ENCODE results near the gene PLEKHA1. TPM values are rescaled to one million over a fixed set of nuclear protein-coding genes. Genes with fewer than 3 reads are reported as not detected.

Gene PLEKHA1
- polyA plus RNA-seq, 3 donors = 5.5 to 14.9 (median 12.3) TPM

GRCh38 chr10:122357685-122358084, 16.8 kb upstream of the PLEKHA1 start:
- no peak overlapping the region for H3K4me3 ChIP-seq (replicated peaks in 1 of 3; ENCODE audit: low read depth in 2 of 3, low read length in 3 of 3)
- no peaks in the 10 kb centered on the region for H3K4me1 Mint-ChIP-seq
- DNase-seq = no peak
- no peak overlapping the region for H3K4me2 ChIP-seq (replicated peaks; ENCODE audit: extremely low read depth, low read length, poor library complexity, severe bottlenecking)
- H3K27ac ChIP-seq (ENCODE audit: low read depth in 1 of 2, low read length in 2 of 2) = no peak overlapping the region
- H2AFZ ChIP-seq (ENCODE audit: insufficient read depth, low read depth, low read length, poor library complexity, severe bottlenecking) = no peak overlapping the region
- H4K20me1 ChIP-seq (ENCODE audit: insufficient read depth, low read length) = no peaks in the 10 kb centered on the region
- 94% methylated on average over 2 of the region's 4 CpGs for WGBS (ENCODE audit: insufficient coverage)
- H3K4me3 Mint-ChIP-seq = no peak overlapping the region
- no peaks in the 10 kb centered on the region for H3K27me3 ChIP-seq (ENCODE audit: control insufficient read depth in 2 of 2, insufficient read depth in 2 of 2, low read length in 2 of 2)
- no peak overlapping the region for H3K27ac Mint-ChIP-seq
- no peaks in the 10 kb centered on the region for H3K4me1 ChIP-seq (ENCODE audit: control insufficient read depth in 1 of 2, insufficient read depth in 2 of 2, low read length in 2 of 2)
- no peak for TF ChIP-seq CTCF (IDR thresholded peaks at IDR 0.05)
- no peaks in the 10 kb centered on the region for H3K36me3 Mint-ChIP-seq
- H3K79me2 ChIP-seq (ENCODE audit: insufficient read depth, low read length) = no peaks in the 10 kb centered on the region
- no peaks in the 10 kb centered on the region for H3K36me3 ChIP-seq (replicated peaks in 1 of 2; ENCODE audit: control insufficient read depth in 1 of 2, insufficient read depth in 2 of 2, low read length in 2 of 2)
- no peak overlapping the region for H3K9ac ChIP-seq (ENCODE audit: insufficient read depth, low read length, poor library complexity, severe bottlenecking)
- intact Hi-C loops (cut with micrococcal nuclease) = no loop called here
- H3K9me3 Mint-ChIP-seq = peaks cover 0 to 16% (median 11%) of the 10 kb centered on the region in 7 donors
- peaks cover 3 to 12% (median 8%) of the 10 kb centered on the region in 3 donors for H3K27me3 Mint-ChIP-seq (ENCODE audit: low read depth in 3 of 3)
- no peaks in the 10 kb centered on the region for H3K9me3 ChIP-seq (replicated peaks in 1 of 2; ENCODE audit: control insufficient read depth in 1 of 2, insufficient read depth in 1 of 2, low read length in 2 of 2)

- H3K9me3 Mint-ChIP-seq = peaks cover 0 to 16% (median 11%) of the 10 kb centered on the region in 7 donors
- no peaks in the 10 kb centered on the region for H3K36me3 ChIP-seq (replicated peaks in 1 of 2; ENCODE audit: control insufficient read depth in 1 of 2, insufficient read depth in 2 of 2, low read length in 2 of 2)
Observed at GRCh38 chr10:122359621-122360020, 14.9 kb upstream of the PLEKHA1 start.

More at GRCh38 chr10:122359621-122360020, 14.9 kb upstream of the PLEKHA1 start:
- no peak overlapping the region for H3K4me3 Mint-ChIP-seq
- DNase-seq = no peak
- no peaks in the 10 kb centered on the region for H3K9me3 ChIP-seq (replicated peaks in 1 of 2; ENCODE audit: control insufficient read depth in 1 of 2, insufficient read depth in 1 of 2, low read length in 2 of 2)
- no peaks in the 10 kb centered on the region for H3K27me3 ChIP-seq (ENCODE audit: control insufficient read depth in 2 of 2, insufficient read depth in 2 of 2, low read length in 2 of 2)
- H3K4me3 ChIP-seq (replicated peaks in 1 of 3; ENCODE audit: low read depth in 2 of 3, low read length in 3 of 3) = no peak overlapping the region
- no CpG with 5 or more reads among the region's 2 CpGs for WGBS (ENCODE audit: insufficient coverage)
- TF ChIP-seq CTCF (IDR thresholded peaks at IDR 0.05) = no peak
- H3K27ac Mint-ChIP-seq = no peak overlapping the region
- H3K4me1 ChIP-seq (ENCODE audit: control insufficient read depth in 1 of 2, insufficient read depth in 2 of 2, low read length in 2 of 2) = no peaks in the 10 kb centered on the region
- H3K9ac ChIP-seq (ENCODE audit: insufficient read depth, low read length, poor library complexity, severe bottlenecking) = no peak overlapping the region
- no peak overlapping the region for H3K27ac ChIP-seq (ENCODE audit: low read depth in 1 of 2, low read length in 2 of 2)
- H3K36me3 Mint-ChIP-seq = no peaks in the 10 kb centered on the region
- H3K79me2 ChIP-seq (ENCODE audit: insufficient read depth, low read length) = no peaks in the 10 kb centered on the region
- intact Hi-C loops (cut with micrococcal nuclease) = no loop called here
- no peak overlapping the region for H3K4me2 ChIP-seq (replicated peaks; ENCODE audit: extremely low read depth, low read length, poor library complexity, severe bottlenecking)
- no peaks in the 10 kb centered on the region for H3K4me1 Mint-ChIP-seq
- no peaks in the 10 kb centered on the region for H4K20me1 ChIP-seq (ENCODE audit: insufficient read depth, low read length)
- H3K27me3 Mint-ChIP-seq (ENCODE audit: low read depth in 3 of 3) = peaks cover 5 to 12% (median 11%) of the 10 kb centered on the region in 3 donors
- no peak overlapping the region for H2AFZ ChIP-seq (ENCODE audit: insufficient read depth, low read depth, low read length, poor library complexity, severe bottlenecking)
